Right cardiac atrium (tissue), 5 donors: ENCODE results near the gene FBXO31. TPM values are rescaled to one million over a fixed set of nuclear protein-coding genes. Genes with fewer than 3 reads are reported as not detected.

ENCODE experiments used
- ATAC-seq, 2 donors: fragments of 200-7000 bp; cut with Tn5 transposase; one replicate each; pipeline versions ENCODE4 v1.8.0 to v1.9.1; 2020; ENCODE audit warnings: moderate library complexity in 2 of 2, mild to moderate bottlenecking in 1 of 2
- DNase-seq, 3 donors: peaks; one replicate each; pipeline ENCODE4 v3.0.0-alpha.2; 2020
- H3K27ac ChIP-seq: one replicate; pipeline ENCODE4 v1.5.1; 2013; ENCODE audit warnings: mild to moderate bottlenecking, low read length, control low read depth, moderate library complexity
- H3K27me3 ChIP-seq: one replicate; pipeline ENCODE4 v1.6.1; 2013; ENCODE audit not compliant: control insufficient read depth, insufficient read depth
- H3K4me1 ChIP-seq: one replicate; pipeline ENCODE4 v1.6.1; 2013; ENCODE audit warnings: low read length; ENCODE audit not compliant: control insufficient read depth, insufficient read depth
- H3K4me3 ChIP-seq: one replicate; pipeline ENCODE4 v1.5.1; 2013; ENCODE audit warnings: low read length, control low read depth
- H3K9me3 ChIP-seq: one replicate; pipeline ENCODE4 v1.6.1; 2013; ENCODE audit warnings: low read length; ENCODE audit not compliant: control insufficient read depth
- WGBS: extraction: QIAGEN DNeasy Blood & Tissue Kit; methylation state at CpG from one replicate; pipeline ENCODE4 v1.1.7; 2013; 5-methylcytosine and 5-hydroxymethylcytosine counted together
- intact Hi-C, 4 donors: fragments of 100-400 bp; cut with DNase I; formaldehyde crosslinking; loops; one replicate each; pipeline versions ENCODE4 v1.11.0 to v1.14.0; 2022 to 2023
- polyA plus RNA-seq: library from polyadenylated mRNA; stranded (reverse); fragments of 200-250 nt; gene quantifications from one replicate; pipeline ENCODE4 v1.2.3, GENCODE V29; 2013
- total RNA-seq, 4 donors: library from RNA; stranded (reverse); fragmentation: NEBNext Ultra II Directional; extraction: Animal tissue kit (Norgen Biotek cat#: 25700); gene quantifications; one replicate each; pipeline ENCODE4 v1.2.1, GENCODE V29; 2021
- donor health status: healthy with polysubstance abuse.
- donor health status: DM: no; HTN: yes; CAD: no.
- donor health status: DM: no; HTN: no; CAD: no.
- donor health status: DM: no; HTN: yes; CAD: no; lungs with severe emphysema.
- donor health status: DM: yes; HTN: yes; CAD: no.

Gene FBXO31
- total and polyA plus RNA-seq, 5 donors = 24.3 to 66.1 (median 49.5) TPM

DNA sequence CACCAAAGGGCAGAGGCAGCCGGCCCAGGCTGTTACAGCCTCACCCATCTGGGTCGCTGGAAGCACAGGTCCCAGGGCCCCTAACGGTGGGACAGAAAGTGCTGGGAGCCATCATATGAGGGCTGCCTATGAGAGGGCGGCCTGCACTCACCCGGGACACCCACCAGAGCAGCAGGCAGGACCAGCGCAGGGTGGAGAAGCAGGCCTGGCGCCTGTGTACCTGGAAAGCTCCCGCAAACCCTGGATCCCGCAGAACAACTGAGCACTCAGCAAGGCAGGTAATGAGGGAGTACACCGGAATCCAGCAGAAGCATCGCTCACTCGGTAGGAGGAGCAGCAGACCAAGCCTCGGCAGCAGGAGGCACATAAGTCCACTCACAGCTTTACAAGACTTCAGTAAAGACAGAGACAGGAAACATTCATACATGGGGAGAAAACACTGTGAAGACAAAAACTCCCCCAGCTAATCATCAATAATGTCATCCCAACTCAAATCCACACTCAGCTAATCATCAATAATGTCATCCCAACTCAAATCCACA is 34.9 kb downstream of the FBXO31 start:
- Histone ChIP-seq H3K27me3 (no peaks in the 10 kb centered on the region), H3K4me3 (no peak overlapping the region), H3K27ac (no peak overlapping the region), H3K4me1 (peaks cover 2% of the 10 kb centered on the region), H3K9me3 (no peaks in the 10 kb centered on the region)
- 93% methylated on average over 13 of the region's 13 CpGs for WGBS
- no peak for ATAC-seq
- DNase-seq = peak in 2 of 3 donors; percentile 20 to 27
- intact Hi-C loops = no loop called here

GRCh38 chr16:87347932-87348615 is 35.5 kb downstream of the FBXO31 start:
- Histone ChIP-seq H3K27me3 (no peaks in the 10 kb centered on the region), H3K4me3 (no peak overlapping the region), H3K27ac (no peak overlapping the region), H3K4me1 (peaks cover 2% of the 10 kb centered on the region), H3K9me3 (no peaks in the 10 kb centered on the region)
- intact Hi-C loops = no loop called here
- ATAC-seq = no peak
- 95% methylated on average over 13 of the region's 13 CpGs for WGBS
- DNase-seq = peak in 2 of 3 donors; percentile 33 to 38

DNA sequence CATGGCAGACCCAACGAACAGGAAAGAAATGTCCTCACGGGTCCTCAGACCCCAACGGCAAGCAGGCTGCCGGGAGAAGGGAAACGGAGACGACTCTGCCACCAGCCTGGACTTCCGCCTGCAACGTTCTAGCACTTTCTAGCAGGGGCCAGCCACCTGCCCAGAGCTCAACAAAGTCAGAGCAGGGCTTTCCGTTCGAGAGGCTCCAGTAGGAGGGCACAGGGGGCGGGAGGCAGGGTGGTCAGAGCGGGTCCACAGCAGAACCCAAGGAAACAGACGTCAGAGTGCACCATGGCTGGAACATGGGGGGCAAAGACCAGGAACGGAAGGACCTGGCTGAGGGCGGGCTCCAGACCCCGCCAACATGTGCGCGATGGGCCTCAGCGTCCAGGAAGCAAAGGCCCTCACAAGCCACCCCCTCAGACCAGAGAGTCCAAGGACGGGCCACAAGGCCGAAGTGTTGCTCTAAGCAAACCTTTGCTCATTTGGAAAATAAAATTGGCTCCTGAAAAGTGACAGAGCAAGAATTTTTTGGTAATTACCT is 37.0 kb downstream of the FBXO31 start:
- no peaks in the 10 kb centered on the region for H3K9me3 ChIP-seq
- no peak overlapping the region for H3K4me3 ChIP-seq
- H3K27ac ChIP-seq = no peak overlapping the region
- peaks cover 2% of the 10 kb centered on the region for H3K4me1 ChIP-seq
- peak in 1 of 3 donors; percentile 27 for DNase-seq
- intact Hi-C loops = no loop called here
- WGBS = 94% methylated on average over 21 of the region's 21 CpGs
- no peak for ATAC-seq
- no peaks in the 10 kb centered on the region for H3K27me3 ChIP-seq

DNA sequence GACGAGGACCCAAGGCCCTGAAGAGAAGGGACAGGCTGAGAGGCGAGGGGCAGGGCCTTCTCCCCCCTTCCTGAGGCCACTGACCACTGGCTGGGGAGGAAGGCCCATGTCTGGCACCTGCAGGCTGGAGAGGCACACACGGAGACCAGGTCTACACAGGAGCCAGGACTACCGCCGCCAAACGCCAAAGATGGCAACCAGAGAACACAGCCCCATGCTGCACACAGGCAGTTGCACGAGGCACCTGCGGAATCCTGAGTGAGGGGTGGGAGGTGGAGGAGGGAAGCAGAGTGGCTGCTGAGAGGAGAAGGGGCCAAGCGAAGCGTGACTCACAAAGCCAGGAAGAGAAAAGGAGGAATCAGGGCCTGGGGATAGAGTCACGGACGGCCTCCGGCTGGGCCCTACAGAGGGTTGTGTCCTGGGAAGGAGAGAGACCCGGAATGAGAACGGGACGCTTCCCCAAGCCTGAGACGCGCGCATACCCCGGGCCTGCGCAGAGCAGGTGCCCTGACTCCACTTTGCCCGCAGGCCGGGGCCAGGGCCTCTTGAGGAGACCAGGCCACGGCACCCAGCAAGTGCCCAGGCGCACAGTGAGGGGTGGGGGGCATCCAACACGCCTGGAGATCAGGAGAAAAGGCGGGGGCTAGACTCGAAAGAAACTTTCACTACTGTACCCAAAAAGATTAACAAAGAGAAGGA is 37.7 kb downstream of the FBXO31 start:
- no peaks in the 10 kb centered on the region for H3K9me3 ChIP-seq
- DNase-seq (peak in 1 of 3 donors; percentile 41), ATAC-seq (no peak)
- peaks cover 2% of the 10 kb centered on the region for H3K4me1 ChIP-seq
- no peak overlapping the region for H3K27ac ChIP-seq
- WGBS = 94% methylated on average over 28 of the region's 28 CpGs
- no peak overlapping the region for H3K4me3 ChIP-seq
- intact Hi-C loops = no loop called here
- H3K27me3 ChIP-seq = no peaks in the 10 kb centered on the region

DNA sequence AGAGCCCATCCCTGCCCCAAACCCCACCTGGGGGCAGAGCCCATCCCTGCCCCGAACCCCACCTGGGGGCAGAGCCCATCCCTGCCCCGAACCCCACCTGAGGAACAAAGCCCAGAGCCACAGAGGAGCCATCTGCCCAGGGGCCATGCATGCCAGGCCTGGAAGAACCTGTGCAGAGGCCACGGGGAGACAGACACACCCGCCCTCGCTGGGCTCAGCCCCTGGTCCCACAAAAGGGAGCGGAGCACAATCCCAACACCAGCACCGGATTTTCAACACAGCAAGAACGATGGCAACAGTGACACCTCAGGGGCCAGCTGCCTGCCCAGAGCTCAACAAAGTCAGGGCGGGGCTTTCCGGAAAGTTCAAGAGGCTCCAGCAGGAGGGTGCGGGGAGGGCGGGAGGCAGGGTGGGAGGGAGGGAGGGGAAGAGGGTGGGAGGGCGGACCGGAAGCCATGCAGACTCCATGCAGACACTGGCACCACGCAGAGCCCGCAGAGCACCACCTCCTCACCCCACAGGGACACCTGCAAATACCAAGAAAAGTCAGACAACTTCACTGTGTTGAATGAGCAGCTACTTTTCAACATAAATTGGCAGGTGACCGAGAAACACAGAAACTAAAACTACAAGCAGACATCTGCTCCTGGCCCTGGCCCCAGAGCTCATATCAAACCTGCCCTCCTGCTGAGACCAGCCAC is 38.5 kb downstream of the FBXO31 start:
- peak overlapping the region; percentile 19 for H3K27ac ChIP-seq
- 57% methylated on average over 17 of the region's 17 CpGs for WGBS
- H3K9me3 ChIP-seq = no peaks in the 10 kb centered on the region
- peak; percentile 63 to 79 (median 79) for DNase-seq
- no peak overlapping the region for H3K4me3 ChIP-seq
- intact Hi-C loops = no loop called here
- peak; percentile 62 to 84 for ATAC-seq
- H3K4me1 ChIP-seq = peaks cover 2% of the 10 kb centered on the region
- no peaks in the 10 kb centered on the region for H3K27me3 ChIP-seq

GRCh38 chr16:87344165-87344930 is 39.2 kb downstream of the FBXO31 start:
- peak in 1 of 2 donors; percentile 40 for ATAC-seq
- intact Hi-C loops = no loop called here

DNA sequence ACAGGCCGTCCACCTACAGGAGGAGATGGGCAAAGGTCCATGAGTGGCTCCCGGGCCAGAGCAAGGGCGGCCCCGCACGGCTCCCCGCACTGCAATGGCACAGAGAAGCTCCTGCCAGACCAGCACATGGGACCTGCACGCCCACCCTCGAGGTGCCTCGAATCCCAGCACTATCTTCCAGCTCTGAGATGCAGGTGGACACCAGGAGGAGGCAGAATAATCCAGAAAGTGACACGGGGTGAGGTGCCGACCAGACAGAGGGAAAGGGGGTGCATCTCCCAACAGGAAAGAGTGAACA is 39.9 kb downstream of the FBXO31 start:
- no peaks in the 10 kb centered on the region for H3K27me3 ChIP-seq
- H3K9me3 ChIP-seq = no peaks in the 10 kb centered on the region
- peaks cover 2% of the 10 kb centered on the region for H3K4me1 ChIP-seq
- ATAC-seq = no peak
- 91% methylated on average over 11 of the region's 11 CpGs for WGBS
- no peak overlapping the region for H3K4me3 ChIP-seq
- intact Hi-C loops = no loop called here
- no peak for DNase-seq
- no peak overlapping the region for H3K27ac ChIP-seq

More at GRCh38 chr16:87344165-87344930, 39.2 kb downstream of the FBXO31 start:
- no peaks in the 10 kb centered on the region for H3K9me3 ChIP-seq
- H3K27me3 ChIP-seq = no peaks in the 10 kb centered on the region
- DNase-seq = peak in 1 of 3 donors; percentile 50
- peaks cover 2% of the 10 kb centered on the region for H3K4me1 ChIP-seq
- no peak overlapping the region for H3K27ac ChIP-seq
- no peak overlapping the region for H3K4me3 ChIP-seq
- 86% methylated on average over 34 of the region's 34 CpGs for WGBS

GRCh38 chr16:87342978-87343752 is 40.4 kb downstream of the FBXO31 start:
- Histone ChIP-seq H3K27ac (no peak overlapping the region), H3K9me3 (no peaks in the 10 kb centered on the region), H3K4me3 (no peak overlapping the region), H3K27me3 (no peaks in the 10 kb centered on the region), H3K4me1 (peaks cover 2% of the 10 kb centered on the region)
- WGBS = 79% methylated on average over 26 of the region's 26 CpGs
- intact Hi-C loops = no loop called here
- no peak for ATAC-seq
- DNase-seq = peak in 1 of 3 donors; percentile 37

DNA sequence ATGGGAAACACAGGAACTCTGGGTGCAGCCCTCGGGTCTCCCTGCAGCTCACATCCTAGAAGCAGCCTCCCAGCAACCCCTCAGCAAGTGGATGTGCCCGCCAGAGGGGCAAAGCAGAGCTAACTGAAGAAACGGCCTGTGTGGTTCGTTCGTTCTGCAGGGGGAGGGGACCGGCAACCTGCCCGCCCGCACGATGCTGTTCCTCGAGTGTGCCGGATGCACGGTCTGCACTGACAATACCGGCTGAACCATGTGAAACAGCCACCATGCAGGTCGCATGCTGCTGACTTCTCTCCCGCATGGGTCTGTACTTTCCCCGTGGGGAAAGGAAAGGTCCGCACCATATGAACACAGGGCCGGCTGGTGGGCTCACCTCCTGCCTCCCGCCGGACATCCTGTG is 41.1 kb downstream of the FBXO31 start:
- DNase-seq = peak in 1 of 3 donors; percentile 35
- Histone ChIP-seq H3K9me3 (no peaks in the 10 kb centered on the region), H3K27ac (no peak overlapping the region), H3K4me3 (no peak overlapping the region), H3K4me1 (peaks cover 2% of the 10 kb centered on the region), H3K27me3 (no peaks in the 10 kb centered on the region)
- no peak for ATAC-seq
- intact Hi-C loops = no loop called here
- 93% methylated on average over 20 of the region's 20 CpGs for WGBS

DNA sequence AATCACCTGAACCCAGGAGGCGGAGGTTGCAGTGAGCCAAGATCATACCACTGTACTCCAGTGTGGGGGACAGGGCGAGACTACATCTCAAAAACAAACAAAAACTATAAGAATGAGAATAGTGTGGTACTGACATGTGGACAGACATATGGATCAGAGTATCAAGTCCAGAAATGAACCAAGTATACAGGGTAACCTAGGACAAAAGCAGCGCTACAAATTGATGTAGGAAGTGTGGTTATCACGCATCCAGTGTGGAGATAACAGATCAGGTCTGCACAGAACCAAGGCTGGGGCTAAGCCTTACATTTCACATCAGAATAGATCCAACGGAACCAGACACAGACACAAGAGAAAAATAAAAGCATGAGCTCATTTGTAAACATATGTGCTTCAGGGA is 43.4 kb downstream of the FBXO31 start:
- ATAC-seq (no peak), DNase-seq (no peak)
- intact Hi-C loops = no loop called here
- Histone ChIP-seq H3K9me3 (no peaks in the 10 kb centered on the region), H3K4me3 (no peak overlapping the region), H3K27me3 (no peaks in the 10 kb centered on the region), H3K4me1 (peaks cover 2% of the 10 kb centered on the region), H3K27ac (no peak overlapping the region)
- WGBS = 97% methylated on average over 5 of the region's 5 CpGs
